ENCODE measurements around the gene TMEM234. TPM values are rescaled to one million over a fixed set of nuclear protein-coding genes. Genes with fewer than 3 reads are reported as not detected.

Gene TMEM234
- polyA plus RNA-seq, 2 of the 4 experiments (the other 2 are of a cell fraction): 8.4 to 12.1 TPM

GRCh38 chr1:32181563-32181962 lies 40.6 kb downstream of the TMEM234 start:
- Histone ChIP-seq H3K27ac (peak overlapping the region in 1 of 2 experiments; percentile 94; a peak in 3 of 6 replicates), H3K4me1 (peaks cover 36% of the 10 kb centered on the region), H3K4me2 (peak overlapping the region; percentile 95), H3K9me3 (no peaks in the 10 kb centered on the region), H3K4me3 (peak overlapping the region; percentile 90; the same call in 2 of the 3 replicates)
- no peak for DNase-seq (ENCODE audit: low read depth in 1 of 2, low spot score in 1 of 2)
- POLR2A ChIA-PET: no interaction called here
- no peak for TF ChIP-seq ZC3H11A (IDR thresholded peaks at IDR 0.05)
- CTCF ChIA-PET: interaction anchor here (0.6 to 1.7 kb wide), 3 partner anchors 59 to 135 kb away, joined by 3 to 5 read pairs (median 3); no protein-coding TSS in a partner anchor
- ATAC-seq: no peak
- 83% methylated on average over 5 of the region's 5 CpGs for WGBS (ENCODE audit: missing lambda C conversion rate)
- FAIRE-seq: no peak

- ChIA-PET POLR2A (no interaction called here), CTCF (interaction anchor here (1.7 kb wide), 3 partner anchors 70 to 135 kb away, joined by 3 to 9 read pairs (median 5); no protein-coding TSS in a partner anchor)
- H3K27ac ChIP-seq: peak overlapping the region; percentile 89 to 94; a peak in 5 of 6 replicates
- H3K4me1 ChIP-seq: peaks cover 36% of the 10 kb centered on the region
- H3K4me2 ChIP-seq: peak overlapping the region; percentile 95
- no peak for TF ChIP-seq SMC3 (IDR thresholded peaks at IDR 0.05)
- TF ChIP-seq CBX8 (IDR thresholded peaks at IDR 0.05): no peak
- TF ChIP-seq EHMT2 (IDR thresholded peaks at IDR 0.05; ENCODE audit: low read depth): no peak
- no peak for TF ChIP-seq POLR2A (IDR thresholded peaks at IDR 0.05; ENCODE audit: low read length)
- no peak for TF ChIP-seq PHF8 (IDR thresholded peaks at IDR 0.05; ENCODE audit: borderline replicate concordance, low read depth)
- no peak for FAIRE-seq
- H3K4me3 ChIP-seq: peak overlapping the region; percentile 90
- H3K9me3 ChIP-seq: no peaks in the 10 kb centered on the region
- no peak for DNase-seq (ENCODE audit: low read depth in 1 of 2, low spot score in 1 of 2)
- WGBS (ENCODE audit: missing lambda C conversion rate): 84% methylated on average over 9 of the region's 9 CpGs
- no peak for ATAC-seq
These were observed 41.1 kb downstream of the TMEM234 start for GRCh38 chr1:32181065-32181464.

GRCh38 chr1:32180186-32181060 lies 41.7 kb downstream of the TMEM234 start:
- Histone ChIP-seq H3K4me1 (peaks cover 36% of the 10 kb centered on the region), H3K27ac (peak overlapping the region; percentile 89 to 94), H3K4me2 (peak overlapping the region; percentile 95), H3K9me3 (no peaks in the 10 kb centered on the region), H3K4me3 (peak overlapping the region; percentile 90)
- ATAC-seq (peak; percentile 48 to 58), DNase-seq (ENCODE audit: low read depth in 1 of 2, low spot score in 1 of 2) (peak; percentile 28 to 32), FAIRE-seq (no peak)
- ChIA-PET CTCF (interaction anchor here (1.2 to 1.7 kb wide), 4 partner anchors 27 to 136 kb away, joined by 3 to 9 read pairs (median 6); no protein-coding TSS in a partner anchor), POLR2A (interaction anchor here (1.4 to 2.0 kb wide), 9 partner anchors 12 to 73 kb away, joined by 3 to 16 read pairs (median 5); partner anchors contain the start of genes CCDC28B, IQCC and KPNA6)
- TF ChIP-seq CBX2 (IDR thresholded peaks at IDR 0.05; ENCODE audit: borderline replicate concordance, low read depth): no peak
- WGBS (ENCODE audit: missing lambda C conversion rate): 7% methylated on average over 30 of the region's 36 CpGs

- Histone ChIP-seq H3K4me1 (peaks cover 33% of the 10 kb centered on the region), H3K9me3 (no peaks in the 10 kb centered on the region), H3K27ac (peak within 1 kb of the TSS; percentile 89 to 94), H3K4me2 (peak within 1 kb of the TSS; percentile 95), H3K4me3 (peak within 1 kb of the TSS; percentile 90)
- DNase-seq (ENCODE audit: low read depth in 1 of 2, low spot score in 1 of 2) (peak; percentile 90 to 92), FAIRE-seq (no peak), ATAC-seq (peak; percentile 94 to 95)
- POLR2A ChIA-PET: interaction anchor here (0.5 to 2.0 kb wide), 17 partner anchors 12 to 153 kb away, joined by 3 to 16 read pairs (median 4); partner anchors contain the start of genes CCDC28B, IQCC and KPNA6
- WGBS (ENCODE audit: missing lambda C conversion rate): 0% methylated on average over 4 of the region's 79 CpGs
- CTCF ChIA-PET: interaction anchor here (0.6 to 1.7 kb wide), 3 partner anchors 26 to 534 kb away, joined by 5 to 9 read pairs (median 7); no protein-coding TSS in a partner anchor
- TF ChIP-seq E2F6 (IDR thresholded peaks at IDR 0.05; ENCODE audit: borderline replicate concordance, low read depth) (peak; percentile 92), FOXS1 (CRISPR knock-in tag; IDR thresholded peaks at IDR 0.05) (no peak), HEYL (CRISPR knock-in tag; IDR thresholded peaks at IDR 0.05) (no peak), SREBF2 (IDR thresholded peaks at IDR 0.05) (no peak), MAX (IDR thresholded peaks at IDR 0.05) (peak; percentile 88), NR3C1 (IDR thresholded peaks at IDR 0.05) (no peak), HOXB5 (CRISPR knock-in tag; IDR thresholded peaks at IDR 0.05) (peak; percentile 75; the same call in 1 of the 2 replicates), MAZ (IDR thresholded peaks at IDR 0.05; ENCODE audit: borderline replicate concordance, low read depth, low read length) (no peak), GATA3 (IDR thresholded peaks at IDR 0.05; ENCODE audit: borderline replicate concordance) (0 out of 2 replicates have a peak, but pooled peaks have one; percentile 6), POLR2A (IDR thresholded peaks at IDR 0.05; ENCODE audit: low read length) (peak; percentile 64), POLR2AphosphoS2 (conservative IDR thresholded peaks at IDR 0.05; ENCODE audit: low read length) (no peak), NPAS2 (CRISPR knock-in tag; IDR thresholded peaks at IDR 0.05; ENCODE audit: borderline replicate concordance) (no peak), BCL3 (IDR thresholded peaks at IDR 0.05) (0 out of 3 replicates have a peak, but pooled peaks have one; percentile 54), ZC3H11A (IDR thresholded peaks at IDR 0.05) (no peak), KDM5A (IDR thresholded peaks at IDR 0.05) (no peak), HOXA7 (CRISPR knock-in tag; IDR thresholded peaks at IDR 0.05) (no peak), PHF8 (IDR thresholded peaks at IDR 0.05; ENCODE audit: borderline replicate concordance, low read depth) (peak; percentile 74; the same call in 1 of the 2 replicates), ATOH8 (CRISPR knock-in tag; IDR thresholded peaks at IDR 0.05; ENCODE audit: low read depth) (0 out of 2 replicates have a peak, but pooled peaks have one; percentile 65), JUN (IDR thresholded peaks at IDR 0.05) (peak; percentile 68 to 89; a peak in 4 of 5 replicates)
These were observed 42.5 kb downstream of the TMEM234 start, which contains the start of gene TXLNA for GRCh38 chr1:32179443-32180185. TSS of gene TXLNA (plus strand) at chr1:32179675. CDS start at chr1:32180346, 671 bp downstream.

Measured in A549 (cell line).